ENCODE data around the gene HOXB8. TPM values are rescaled to one million over a fixed set of nuclear protein-coding genes. Genes with fewer than 3 reads are reported as not detected.

Gene HOXB8
- total RNA-seq, 1 experiment from 2014 or later, result 11.2 TPM

DNA sequence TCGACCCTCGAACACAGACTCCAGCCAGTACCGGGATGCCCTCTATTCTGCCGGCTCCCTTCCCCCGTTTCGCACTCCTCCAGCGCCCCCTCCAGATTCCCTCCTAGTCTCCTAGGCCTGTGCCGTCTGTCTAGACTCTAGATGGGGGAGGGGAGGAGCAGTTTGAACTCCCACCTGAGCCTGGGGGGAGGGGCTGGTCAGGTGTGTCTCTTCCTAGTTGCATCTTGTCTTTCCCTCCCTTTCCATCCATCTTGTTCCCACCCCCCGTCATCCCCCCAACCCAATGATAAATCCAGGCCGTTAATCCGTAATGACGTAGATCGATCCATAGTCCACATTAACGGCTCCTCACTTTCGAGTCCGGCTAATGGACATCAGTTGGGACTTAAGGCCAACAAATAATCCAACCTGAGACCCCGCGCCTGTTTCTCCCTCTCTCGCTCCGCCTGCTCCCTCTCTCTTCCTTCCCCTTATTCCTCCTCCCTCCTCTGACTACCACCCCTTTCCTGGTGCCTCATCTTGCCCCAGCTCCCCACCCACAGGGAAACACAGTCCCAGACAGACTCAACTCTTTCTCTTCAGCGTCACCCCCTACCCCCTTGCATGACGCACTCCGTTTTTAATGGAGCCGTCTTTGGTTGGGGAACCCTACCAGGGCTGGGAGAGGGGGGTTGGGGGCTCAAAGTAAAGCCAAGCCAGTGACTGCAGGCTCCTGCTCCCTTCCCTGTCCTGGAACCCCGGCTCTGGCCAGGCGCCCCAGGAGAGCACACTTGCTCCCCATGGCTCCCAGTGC is 18.2 kb downstream of the HOXB8 start:
- no peak for DNase-seq (ENCODE audit: low read depth)

- DNase-seq (ENCODE audit: low read depth), result no peak
Measured at GRCh38 chr17:48596000-48596734, 18.9 kb downstream of the HOXB8 start.

- DNase-seq (ENCODE audit: low read depth), result no peak
Measured at GRCh38 chr17:48595278-48595999, 19.7 kb downstream of the HOXB8 start.

DNA sequence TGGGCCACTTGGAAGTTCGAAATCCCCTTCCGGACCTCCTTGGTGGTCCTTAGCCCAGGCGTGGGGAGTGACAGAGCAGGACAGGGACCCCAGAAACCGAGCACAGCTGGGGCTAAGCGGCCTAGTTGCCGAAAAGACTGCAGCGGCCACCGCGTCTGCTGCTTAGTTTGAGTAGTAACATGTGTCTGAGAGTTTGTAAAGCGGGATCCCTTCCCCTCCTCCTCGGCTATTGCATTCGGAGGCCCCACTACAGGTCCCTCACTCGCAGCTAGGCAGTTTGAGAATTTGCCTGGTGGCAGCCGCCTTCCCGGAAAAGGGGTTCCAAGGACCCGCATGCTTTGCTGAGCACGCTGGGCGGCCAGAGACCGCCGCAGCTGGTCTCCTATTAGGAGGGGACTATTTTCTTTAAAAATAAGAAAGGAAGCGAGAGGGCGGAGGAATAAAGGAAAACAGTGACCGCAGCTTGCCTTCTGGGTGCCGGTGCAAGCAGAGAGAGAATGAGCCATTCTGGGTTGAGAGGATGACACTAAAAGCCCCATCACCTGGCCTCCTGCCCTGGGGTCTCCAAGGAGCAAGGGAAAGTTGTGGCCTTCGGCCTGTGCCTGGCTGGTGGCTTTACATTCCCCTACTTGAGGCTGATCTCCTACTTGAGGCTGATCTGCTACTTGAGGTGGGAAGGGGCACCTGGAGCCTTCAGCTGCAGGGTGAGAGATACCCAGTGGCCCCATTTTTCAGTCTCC is 20.4 kb downstream of the HOXB8 start:
- DNase-seq (ENCODE audit: low read depth), result no peak

- no peak for DNase-seq (ENCODE audit: low read depth)
Measured at GRCh38 chr17:48593840-48594537, 21.1 kb downstream of the HOXB8 start.

DNA sequence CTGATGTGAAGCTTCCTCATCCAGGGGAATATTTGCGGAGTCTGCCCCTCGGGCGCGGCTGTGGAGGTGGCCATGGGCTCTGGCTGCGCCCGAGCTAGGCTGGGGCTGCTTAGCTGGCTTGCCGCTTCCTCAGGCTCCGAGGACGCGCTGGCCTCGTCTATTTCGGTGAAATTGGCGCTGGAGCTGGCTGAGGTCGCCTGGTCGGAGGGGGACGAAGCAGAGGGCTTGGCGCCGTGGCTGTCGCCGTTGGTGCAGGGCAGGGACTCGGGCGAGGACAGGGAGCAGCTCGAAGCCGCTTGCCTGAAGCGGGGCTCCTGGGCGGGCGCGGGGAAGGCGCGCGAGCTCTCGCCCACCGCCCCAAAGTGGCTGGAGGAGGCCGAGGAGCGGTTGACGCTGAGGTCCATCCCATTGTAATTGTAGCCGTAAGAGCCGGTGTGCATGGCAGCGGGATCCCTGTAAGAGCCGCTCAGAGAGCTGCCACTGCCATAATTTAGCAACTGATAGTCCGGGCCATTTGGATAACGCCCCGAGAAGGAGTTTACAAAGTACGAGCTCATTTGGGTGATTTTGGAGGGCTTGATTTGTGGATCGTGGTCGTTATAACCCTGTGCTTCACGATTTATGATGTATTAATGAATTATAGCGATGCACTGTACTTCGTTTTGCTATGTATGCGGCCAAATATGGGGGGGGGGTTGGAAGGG is 21.8 kb downstream of the HOXB8 start, which contains the start of gene HOXB5:
HOXB5 (minus strand) TSS at position 654 of the 704 bp plus-strand sequence; CDS start at position 557, 97 bp downstream.
- DNase-seq (ENCODE audit: low read depth), result no peak

DNA sequence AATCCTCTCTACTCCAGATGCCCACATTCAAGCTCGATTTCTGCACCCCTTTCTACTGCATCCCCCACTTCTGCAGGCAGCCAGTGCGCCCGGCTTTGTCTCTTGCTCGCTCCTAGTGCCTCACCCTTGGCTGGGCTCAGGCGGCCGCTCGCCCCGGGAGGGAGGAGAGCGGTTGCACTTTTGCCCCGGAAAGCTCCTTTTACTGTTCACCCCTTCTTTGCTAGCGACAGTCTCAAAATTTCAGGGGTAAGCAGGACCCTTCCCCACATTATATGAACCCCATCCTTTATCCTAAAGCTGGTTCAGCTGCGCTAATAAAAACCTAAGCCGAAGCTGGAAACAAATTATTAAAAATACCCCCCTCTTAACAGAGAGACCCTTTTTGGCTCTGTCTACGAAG is 22.5 kb downstream of the HOXB8 start:
- no peak for DNase-seq (ENCODE audit: low read depth)

DNA sequence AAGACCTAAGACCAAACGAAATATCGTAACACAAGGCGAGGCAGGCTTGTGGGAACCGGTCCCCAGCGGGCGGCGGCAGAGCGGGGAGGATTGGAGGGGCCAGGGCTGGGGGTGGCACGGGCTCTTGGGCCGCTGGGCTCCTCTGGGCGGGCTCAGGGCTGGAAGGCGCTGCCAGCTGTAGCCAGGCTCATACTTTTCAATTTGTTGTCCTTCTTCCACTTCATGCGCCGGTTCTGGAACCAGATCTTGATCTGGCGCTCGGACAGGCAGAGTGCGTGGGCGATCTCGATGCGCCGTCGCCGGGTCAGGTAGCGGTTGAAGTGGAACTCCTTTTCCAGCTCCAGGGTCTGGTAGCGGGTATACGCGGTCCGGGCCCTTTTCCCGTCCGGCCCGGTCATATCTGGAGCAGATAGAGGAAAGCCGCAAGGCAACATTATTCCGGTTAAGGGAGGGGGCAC is 23.0 kb downstream of the HOXB8 start:
- no peak for DNase-seq (ENCODE audit: low read depth)

DNA sequence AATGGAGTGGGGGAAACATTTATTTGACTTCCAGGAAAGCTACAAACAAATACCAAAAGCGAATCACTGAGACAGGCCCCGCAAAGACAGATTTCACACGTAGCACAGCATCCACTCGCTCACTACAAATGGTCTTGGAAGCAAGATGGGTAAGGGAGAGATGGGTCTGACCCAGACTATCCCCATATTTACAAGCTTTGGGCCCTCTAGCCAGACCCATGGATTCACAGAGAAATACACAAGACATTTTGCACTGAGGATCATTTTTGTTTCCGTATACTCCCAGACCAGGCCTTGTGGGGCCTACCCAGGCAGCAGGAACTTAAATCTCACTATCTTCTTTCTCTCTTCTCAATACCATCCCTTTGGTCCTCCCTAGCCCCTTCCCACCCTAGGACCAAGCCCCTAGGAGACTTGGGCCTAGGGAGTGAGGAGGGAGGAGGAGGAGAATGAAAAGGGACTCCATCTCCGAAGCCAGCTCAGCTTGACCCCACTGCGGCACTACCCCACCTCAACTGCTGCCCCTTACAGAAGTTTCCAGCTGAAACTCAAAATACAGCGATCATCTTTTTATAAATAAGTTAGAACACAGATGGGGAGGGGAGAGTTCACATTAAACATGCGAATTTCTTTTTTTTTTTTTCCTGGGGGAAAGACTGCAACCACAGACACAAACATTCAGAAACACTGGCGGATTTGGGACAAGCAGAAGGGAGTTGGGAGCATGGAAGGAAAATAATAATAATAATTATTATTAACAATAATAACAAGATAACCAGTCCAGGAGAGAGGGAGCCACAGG is 23.6 kb downstream of the HOXB8 start:
- DNase-seq (ENCODE audit: low read depth), result no peak

DNA sequence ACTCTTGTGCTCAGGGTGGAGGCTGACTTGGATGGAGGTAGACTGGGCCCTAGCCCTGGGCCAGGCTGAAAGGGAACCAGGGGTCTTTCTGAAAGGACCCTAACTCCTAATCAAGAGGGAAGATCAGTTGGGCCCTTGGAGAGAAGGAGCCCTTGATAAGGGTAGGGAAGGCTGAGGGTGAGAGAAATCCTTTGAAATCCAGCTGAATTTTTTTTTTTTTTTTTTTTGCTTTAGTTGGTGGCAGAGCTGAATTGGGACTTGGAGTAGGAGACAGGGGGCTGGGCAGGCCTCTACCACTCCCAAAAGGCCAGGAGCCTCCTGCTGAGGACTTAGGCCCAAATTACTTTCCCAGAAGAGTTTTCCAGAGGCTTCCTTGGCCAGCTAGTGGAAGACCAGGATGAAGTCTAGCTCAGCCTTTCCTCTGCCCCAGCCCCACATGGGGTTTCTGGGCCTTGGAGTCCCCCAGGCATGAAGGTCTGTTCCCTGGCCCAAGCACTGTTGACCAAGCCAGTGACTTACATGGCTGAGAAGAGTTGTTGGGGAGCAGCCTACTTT is 24.4 kb downstream of the HOXB8 start:
- no peak for DNase-seq (ENCODE audit: low read depth)

DNA sequence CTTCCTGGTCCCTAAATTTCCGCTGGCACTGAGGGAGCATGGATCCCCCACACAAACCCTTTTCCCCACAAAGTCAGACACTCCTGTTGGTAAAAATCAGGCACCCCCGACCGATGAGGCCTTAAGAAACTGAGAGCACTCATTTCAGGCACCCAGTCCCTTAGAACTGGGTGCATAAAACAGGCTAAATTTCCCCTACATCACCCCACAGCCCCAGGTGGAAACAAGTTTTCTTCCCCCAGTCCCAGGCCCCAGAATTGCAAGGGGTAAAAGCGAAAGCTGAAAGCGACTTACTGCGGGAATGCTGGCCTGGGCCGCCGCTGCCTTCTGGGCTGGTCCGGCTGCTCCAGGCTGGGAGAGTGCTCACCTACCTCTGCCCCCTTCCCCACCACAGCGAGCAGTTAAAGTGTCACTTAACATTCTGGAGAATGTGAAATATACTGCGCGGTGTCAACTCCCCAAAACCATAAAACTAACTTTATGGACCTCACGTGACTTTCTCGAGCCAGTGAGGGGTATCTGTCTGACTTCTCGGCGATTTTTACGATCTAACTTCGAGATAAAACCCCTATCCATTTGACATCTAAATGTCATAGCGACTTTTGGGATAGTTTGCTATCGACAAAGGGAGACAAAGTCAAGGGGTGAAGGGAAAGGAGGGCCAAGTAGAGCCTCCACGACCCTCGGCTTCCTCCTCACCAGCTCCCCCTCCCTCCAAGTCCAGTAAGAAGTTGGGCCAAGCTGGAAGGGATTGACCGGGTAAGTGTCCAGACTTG is 25.1 kb downstream of the HOXB8 start, which contains the start of gene HOXB3:
HOXB3 (minus strand) TSS at position 411 of the 776 bp plus-strand sequence. CDS start 37,767 bp downstream, outside the sequence.
- no peak for DNase-seq (ENCODE audit: low read depth)

GRCh38 chr17:48589060-48589830 is 25.8 kb downstream of the HOXB8 start:
- DNase-seq (ENCODE audit: low read depth), result no peak

- no peak for DNase-seq (ENCODE audit: low read depth)
Measured at GRCh38 chr17:48588528-48588927, 26.6 kb downstream of the HOXB8 start.

- DNase-seq (ENCODE audit: low read depth), result no peak
Measured at GRCh38 chr17:48588074-48588415, 27.0 kb downstream of the HOXB8 start.

GRCh38 chr17:48587276-48588073 is 27.6 kb downstream of the HOXB8 start:
- no peak for DNase-seq (ENCODE audit: low read depth)

All from HT1080 (cell line).